CD4-positive, alpha-beta T cell treated with Interleukin-15 for 4 hours (primary cell): ENCODE measurements around the gene CCDC83.

Source experiments
- DNase-seq: peaks from one replicate; pipeline ENCODE4 v3.0.0-alpha.2; 2020; ENCODE audit warnings: low spot score

Gene CCDC83

GRCh38 chr11:85855341-85855656 is at the start of gene CCDC83:
CCDC83 (plus strand) TSS chr11:85855383; CDS start chr11:85865124, 9,741 bp downstream.
- DNase-seq: no peak

DNA sequence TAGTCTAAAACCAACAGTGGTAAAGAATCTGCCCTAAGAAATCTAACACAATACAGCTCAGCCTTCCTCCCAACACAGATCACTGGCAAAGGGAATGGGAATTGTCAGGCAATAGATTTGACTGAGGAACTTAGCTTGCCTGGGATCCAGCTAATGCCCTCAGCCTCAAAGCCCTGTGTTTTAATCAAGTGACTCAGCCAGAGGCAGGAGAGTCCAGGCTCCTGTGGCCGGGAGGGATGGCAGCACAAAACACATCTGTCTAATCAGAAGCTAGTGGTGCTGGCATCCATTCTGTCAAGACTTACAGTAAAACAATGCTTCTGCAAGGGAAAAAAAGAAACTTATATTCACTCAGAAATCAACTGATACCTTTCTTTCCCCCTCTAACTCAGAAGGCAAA is 49.8 kb upstream of the CCDC83 start:
- DNase-seq: no peak

DNA sequence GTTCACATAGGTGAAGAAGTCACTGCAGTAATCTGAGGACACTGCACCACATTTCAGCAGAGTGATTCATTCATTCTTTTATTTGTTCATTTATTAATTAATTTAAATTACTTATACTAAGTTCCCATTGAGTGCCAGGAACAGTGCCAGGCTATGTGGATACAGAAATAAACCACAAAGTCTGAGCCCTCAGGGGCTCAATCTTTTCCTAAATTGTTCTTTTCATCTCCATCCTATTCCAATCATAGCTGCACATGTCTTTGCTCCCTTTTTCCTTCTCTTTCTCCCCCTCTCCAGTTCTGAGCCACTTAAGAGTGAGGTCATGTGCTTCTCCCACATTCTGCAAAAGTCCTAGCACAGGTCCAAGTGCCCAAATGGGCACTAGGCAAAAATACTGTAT is 49.2 kb upstream of the CCDC83 start:
- no peak for DNase-seq

GRCh38 chr11:85806876-85807275 is 48.3 kb upstream of the CCDC83 start:
- DNase-seq: no peak

GRCh38 chr11:85809191-85809590 is 46.0 kb upstream of the CCDC83 start:
- no peak for DNase-seq

GRCh38 chr11:85809863-85810262 is 45.3 kb upstream of the CCDC83 start:
- peak; percentile 31 for DNase-seq

- DNase-seq: no peak
Observed at GRCh38 chr11:85810521-85810870, 44.7 kb upstream of the CCDC83 start.

DNA sequence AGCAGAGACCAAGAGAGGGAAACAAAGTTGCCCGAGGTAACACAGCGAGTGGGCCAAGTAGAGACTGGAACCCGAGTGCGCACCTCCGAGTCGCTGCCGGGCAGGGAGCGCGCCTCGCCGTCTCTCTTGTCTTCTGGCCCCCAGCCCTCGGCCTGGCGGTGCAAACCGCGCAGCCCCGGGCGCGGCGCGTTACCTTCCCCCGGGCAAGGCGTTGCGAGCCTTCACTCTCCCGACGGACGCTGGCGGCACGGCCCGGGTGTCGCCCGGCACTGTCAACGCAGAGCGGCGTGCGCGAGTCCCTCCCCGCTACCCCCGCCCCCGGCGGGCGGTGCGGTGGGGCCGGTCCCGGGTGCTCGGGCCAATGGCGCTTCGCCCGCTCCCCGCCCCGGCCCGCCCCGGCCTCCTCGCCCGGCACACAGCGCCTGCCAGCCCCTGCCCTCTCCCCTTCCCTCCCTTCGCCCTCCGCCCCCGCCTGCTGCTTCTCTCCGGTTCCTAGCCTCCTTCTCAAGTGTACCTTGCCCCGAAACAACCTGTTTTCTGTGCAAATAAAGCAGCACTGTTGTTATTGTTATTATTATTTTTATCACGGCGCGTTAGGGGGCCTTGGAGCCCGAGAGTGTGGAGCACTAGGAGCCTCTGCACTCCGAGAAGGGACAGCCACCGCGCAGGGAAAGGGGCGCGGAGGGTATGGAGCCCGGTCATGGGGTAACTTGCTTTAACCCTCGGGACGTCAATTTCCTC is 44.1 kb upstream of the CCDC83 start, which contains the start of gene SYTL2:
TSS of gene SYTL2 (minus strand) at position 271 of the 741 bp plus-strand sequence. CDS start 53,416 bp downstream, outside the sequence.
- DNase-seq: peak; percentile 72

DNA sequence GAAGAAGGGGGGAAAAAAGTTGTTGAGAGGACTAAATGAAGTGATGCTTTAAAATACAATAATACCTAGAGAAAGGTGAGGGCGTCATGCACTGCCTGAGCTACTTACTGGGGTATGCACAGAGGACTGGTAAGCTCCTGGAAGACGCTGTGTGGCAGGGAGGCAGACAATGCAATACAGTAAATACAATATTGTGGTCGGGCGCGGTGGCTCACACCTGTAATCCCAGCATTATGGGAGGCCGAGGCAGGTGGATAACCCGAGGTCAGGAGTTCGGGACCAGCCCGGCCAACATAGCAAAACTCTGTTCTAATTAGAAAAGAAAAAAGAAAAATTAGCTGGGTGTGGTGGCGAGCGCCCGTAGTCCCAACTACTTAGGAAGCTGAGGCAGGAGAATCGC is 43.6 kb upstream of the CCDC83 start:
- DNase-seq: no peak

DNA sequence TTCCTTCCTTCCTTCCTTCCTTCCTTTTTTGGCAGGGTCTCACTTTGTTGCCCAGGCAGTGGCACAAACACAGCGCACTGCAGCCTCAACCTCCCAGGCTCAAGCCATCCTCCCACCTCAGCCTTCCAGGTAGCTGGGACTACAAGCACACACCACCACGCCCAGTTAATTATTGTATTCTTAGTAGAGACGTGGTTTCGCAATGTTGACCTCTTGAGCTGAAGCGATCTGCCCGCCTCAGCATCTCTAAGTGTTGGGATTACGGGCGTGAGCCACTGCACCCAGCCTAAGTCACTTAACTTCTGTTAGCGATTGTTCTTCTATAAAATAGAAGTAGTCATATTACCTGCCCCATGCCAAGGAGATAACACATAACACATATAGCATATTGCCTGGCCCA is 41.5 kb upstream of the CCDC83 start:
- no peak for DNase-seq

GRCh38 chr11:85815186-85815931 is 39.8 kb upstream of the CCDC83 start:
- no peak for DNase-seq

GRCh38 chr11:85819441-85819840 is 35.7 kb upstream of the CCDC83 start:
- DNase-seq: no peak

DNA sequence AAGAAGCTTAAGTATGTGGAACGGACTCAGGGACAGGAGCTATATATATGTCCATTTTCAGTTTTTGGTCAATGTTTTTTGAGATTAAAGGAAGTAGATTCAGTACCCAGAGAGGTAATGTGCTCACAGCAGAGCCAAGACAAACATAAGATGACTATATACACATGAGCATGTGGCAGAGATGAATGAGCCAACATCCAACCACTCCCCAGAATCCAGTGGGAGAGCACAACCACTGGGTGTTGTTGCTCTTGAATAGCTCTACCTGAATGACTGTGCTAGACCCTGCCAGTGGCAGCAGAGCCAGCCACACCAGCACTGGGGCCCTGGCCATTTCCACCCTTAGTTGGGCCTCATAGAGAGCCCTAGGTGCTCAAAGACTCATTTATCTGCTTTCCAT is 33.5 kb upstream of the CCDC83 start:
- no peak for DNase-seq

- DNase-seq: no peak
Observed at GRCh38 chr11:85822814-85823213, 32.4 kb upstream of the CCDC83 start.

- DNase-seq: peak; percentile 86
Observed at GRCh38 chr11:85823816-85824215, 31.4 kb upstream of the CCDC83 start.

- no peak for DNase-seq
Observed at GRCh38 chr11:85825616-85826015, 29.6 kb upstream of the CCDC83 start.

DNA sequence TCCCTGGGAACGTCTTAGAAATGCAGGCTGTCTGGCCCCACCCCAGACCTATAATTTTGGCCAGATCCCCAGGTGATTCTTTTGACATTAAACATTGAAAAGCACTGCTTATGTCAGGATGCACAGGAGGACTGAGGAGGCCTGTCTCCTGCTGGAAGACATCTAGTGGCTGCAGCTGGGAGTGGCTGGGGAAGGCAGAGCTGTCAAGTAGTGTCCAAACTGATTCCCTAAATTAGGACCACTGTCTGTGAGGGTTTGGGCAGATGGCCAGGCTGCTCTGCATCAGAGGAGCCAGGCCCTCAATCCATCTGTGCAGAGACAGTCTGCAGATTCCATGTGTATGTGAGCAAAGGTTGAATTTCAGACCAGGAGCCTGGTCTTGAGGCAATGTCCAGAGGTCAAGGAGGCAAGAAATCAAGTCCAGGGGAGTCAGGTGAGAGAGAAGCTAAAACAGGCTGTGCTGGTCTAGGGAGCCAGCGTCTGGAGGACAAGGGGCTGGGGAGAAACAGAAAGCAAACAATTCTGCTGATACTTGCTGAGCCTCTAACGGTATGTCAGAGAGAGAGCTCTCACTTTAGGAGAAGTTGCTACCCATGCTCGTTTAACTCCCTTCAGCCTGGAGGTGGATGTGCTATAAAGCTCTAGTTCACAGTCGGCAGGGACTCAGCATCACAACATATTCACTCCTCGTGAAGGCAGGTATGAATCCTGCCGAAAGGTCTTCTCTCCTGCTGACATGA is 28.9 kb upstream of the CCDC83 start:
- DNase-seq: no peak

DNA sequence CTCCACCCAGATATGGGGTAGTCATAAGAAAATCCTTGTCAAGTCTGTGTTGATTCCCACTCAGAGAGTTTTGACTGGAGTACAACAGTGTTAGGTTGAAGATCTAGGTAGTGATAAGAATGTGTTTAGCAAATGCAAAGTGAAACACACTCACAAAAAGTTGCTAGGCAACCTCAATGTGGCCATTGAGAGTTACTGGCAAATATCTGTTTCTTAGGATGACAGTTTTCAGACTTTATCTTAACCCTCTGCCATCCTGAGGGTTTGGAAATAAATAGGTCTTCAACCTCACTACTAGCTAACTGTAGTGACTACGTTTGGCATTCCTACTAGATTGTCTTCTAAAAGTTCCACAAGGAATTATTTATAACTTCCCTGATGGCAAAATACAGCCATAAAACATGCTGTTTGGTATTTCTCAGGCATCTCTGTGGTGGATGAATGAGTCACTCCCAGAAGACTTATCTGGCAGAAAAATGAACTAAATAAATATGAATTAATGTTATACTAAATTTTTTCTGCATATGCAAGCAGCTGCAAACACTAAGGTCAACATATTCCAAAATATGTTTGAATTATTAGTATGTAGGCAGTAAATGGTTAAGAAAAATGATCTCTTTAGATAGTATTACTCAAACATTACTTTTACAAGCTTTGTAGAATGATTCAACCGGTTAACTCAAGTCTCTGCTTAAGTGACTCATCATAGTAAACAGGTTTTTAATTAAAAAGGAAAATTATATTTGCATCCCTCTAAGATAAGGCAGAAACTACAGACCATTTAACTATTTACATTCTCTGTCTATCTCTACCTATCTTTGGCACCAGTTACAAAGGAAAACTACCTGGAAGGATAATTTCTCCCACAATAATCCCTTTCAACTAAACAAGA is 27.2 kb upstream of the CCDC83 start:
- peak; percentile 68 for DNase-seq

- no peak for DNase-seq
Observed at GRCh38 chr11:85828640-85828978, 26.6 kb upstream of the CCDC83 start.

DNA sequence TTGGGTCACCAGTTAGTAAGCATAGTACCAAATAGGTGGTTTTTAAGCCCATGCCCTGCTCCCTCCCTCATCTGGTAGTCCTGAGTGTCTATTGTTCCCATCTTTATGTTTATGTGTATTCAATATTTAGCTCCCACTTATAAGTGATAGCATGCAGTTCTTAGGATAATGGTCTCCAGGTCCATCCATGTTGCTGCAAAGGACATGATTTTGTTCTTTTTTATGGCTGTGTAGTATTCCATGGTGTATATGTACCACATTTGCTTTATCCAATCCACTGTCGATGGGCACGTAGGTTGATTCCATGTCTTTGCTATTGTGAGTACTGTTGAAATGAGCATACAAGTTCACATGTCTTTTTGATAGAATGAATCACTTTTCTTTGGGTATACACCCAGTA is 26.0 kb upstream of the CCDC83 start:
- DNase-seq: no peak

DNA sequence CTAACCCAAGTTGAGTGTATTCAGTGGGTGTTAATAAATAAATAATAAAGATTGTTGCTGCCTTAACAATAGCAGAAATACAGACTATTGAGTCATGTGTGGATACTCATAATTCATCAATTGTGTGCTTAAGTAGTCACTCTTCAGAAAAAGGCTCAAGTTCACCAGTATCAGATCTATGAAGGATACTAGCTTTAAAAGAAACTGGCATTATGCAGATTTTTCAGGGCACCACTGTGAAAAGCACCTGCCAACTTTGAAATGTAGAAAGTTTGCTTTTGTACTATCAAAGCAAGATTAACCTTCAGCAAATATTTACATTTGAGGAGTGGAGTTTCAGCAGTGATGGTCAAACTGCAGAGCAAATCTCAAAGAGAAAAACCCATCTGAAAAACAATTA is 24.1 kb upstream of the CCDC83 start:
- no peak for DNase-seq

- DNase-seq: no peak
Observed at GRCh38 chr11:85835263-85835662, 19.9 kb upstream of the CCDC83 start.
